Hepatic stellate cell (primary cell): ENCODE measurements around the gene SCN1A.
A peak's percentile ranks its signal among the peaks of the same experiment; 100 is the strongest.
"Not testable (repeated sequence)": the region's sequence is repeated elsewhere in the genome, so short reads cannot be mapped to it uniquely, and the experiment has no call there.

Experiments
- DNase-seq: peaks from one replicate; pipeline ENCODE4 v3.0.0; 2011; ENCODE audit warnings: low spot score

The SCN1A gene

GRCh38 chr2:166127217-166128155, at the start of gene SCN1A:
Gene SCN1A, minus strand, starts transcription at chr2:166128020. Its CDS starts 54,399 bp downstream, at chr2:166073621.
- DNase-seq = peak; percentile 5

DNA sequence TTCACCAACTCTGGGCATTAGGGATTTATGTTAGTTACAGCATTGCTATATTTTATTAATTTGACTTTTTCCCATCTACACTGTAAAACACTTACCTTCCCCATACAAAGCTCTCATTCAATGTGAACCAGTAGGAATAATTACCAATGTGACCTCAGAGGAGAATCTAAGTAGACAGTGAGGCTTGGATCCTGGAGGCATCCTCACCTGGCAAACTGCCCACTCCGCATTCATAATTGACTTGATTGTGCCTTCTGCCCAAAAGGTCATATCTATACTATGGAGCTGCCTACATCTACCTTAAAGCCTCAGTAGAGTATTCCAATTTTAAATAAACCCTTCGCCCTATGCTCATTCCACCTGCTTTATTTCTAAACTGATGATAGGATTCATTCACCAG, 45.4 kb upstream of the SCN1A start:
- no peak for DNase-seq

DNA sequence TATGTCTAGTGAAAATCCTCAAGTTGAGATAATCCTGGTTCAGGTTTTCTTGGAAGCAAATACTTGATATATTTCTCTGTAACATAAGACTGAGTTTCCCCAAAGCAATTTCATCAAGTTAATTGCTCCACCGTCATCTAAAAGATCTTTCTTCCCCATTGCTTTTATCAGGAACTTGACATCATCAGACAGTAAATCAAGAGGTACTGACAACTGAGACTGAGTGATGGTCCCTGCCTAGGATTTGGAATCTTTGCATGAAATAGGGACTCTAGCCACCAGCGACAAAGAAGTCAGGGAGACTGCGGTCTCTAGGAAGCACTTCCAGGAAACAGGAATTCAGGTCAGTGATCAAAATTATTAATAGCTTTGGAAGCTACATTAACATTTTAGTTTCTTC, 43.4 kb upstream of the SCN1A start:
- DNase-seq = no peak

DNA sequence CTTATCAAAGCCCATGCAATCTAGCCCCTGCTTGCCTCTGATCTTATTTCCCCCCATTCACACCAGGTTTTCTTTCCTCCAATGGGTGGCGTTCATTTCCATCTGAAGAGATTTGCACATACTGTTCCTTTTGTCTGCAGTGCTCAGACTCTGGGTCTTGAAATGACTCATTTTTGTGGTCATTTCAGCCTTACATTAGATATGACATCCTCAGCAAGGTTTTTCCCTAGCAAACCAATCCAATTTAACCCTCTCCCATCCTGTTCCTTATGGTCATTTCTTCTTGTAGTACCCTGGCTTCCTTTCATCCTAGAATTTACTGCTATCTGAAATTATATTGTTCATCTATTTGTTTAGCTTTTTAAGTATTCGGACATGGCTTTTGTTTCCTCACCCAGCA, 42.5 kb upstream of the SCN1A start:
- no peak for DNase-seq

- no peak for DNase-seq
These were observed 39.6 kb upstream of the SCN1A start for GRCh38 chr2:166167449-166167848.

GRCh38 chr2:166163775-166164174, 36.0 kb upstream of the SCN1A start:
- DNase-seq = no peak

DNA sequence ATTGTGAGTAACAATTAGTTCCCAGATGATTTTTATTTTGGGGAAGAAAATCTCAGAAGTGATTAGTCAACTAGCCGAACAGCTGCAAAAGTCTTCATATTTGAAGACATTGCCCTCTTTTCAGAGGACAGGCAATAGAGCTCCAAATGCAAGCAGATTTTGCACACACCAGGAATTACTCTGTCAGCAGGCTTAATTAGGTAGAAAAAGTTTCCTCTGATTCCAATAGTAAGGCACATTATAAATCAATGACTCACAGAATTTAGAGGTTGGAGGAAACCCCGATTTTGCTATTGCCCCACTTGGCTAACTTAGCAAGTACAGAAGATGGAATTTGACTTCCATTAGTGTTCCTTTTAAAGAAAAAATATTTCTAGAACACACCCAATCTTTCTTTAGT, 30.7 kb upstream of the SCN1A start:
- no peak for DNase-seq

GRCh38 chr2:166157578-166157977, 29.8 kb upstream of the SCN1A start:
- no peak for DNase-seq

- DNase-seq = no peak
These were observed 29.2 kb upstream of the SCN1A start for GRCh38 chr2:166156985-166157490.

GRCh38 chr2:166155589-166155988, 27.8 kb upstream of the SCN1A start:
- no peak for DNase-seq

- DNase-seq = no peak
These were observed 27.0 kb upstream of the SCN1A start for GRCh38 chr2:166154685-166155338.

GRCh38 chr2:166152064-166152463, 24.2 kb upstream of the SCN1A start:
- no peak for DNase-seq

DNA sequence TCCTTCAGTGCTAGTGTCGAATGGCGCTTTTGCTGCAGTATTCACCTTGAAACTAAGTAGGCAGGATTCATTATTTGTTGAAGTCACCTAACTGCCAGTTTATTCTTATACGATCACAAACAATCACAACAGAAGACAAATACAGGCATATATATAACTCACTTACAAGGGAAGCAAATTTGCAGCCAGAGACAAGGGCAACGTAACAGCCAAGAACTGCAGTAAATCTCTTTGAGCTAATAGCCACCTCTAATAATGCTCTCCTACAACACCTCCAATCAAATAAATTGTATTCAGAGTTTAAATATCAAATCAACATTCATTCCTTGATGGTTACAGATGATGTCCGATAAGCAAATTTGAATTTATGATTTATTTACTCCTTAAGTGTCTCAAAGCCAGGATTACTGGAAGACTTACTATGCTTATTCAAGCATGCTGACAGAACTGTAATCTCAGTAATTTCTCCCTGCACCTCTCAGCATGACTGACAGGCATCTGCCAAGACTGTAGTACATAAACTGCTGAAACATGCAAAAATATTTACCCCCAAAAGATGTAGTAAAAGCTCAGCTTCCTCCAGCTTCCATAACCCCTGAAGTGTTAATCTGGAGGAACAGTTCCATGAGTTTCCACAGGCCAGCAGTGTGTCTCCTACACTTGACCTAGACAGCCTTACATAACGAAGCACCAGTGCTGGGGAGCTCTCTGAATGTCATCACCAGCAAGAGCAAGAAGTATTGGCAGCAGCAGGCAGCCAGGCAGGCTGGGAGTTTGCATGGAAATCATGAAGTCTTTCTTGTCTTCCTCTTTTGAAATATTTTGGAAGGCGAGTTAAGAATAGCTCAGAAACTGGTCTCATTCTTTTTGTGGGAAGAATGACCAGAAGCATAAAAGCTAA, 20.9 kb upstream of the SCN1A start:
- no peak for DNase-seq

- no peak for DNase-seq
These were observed 20.1 kb upstream of the SCN1A start for GRCh38 chr2:166147883-166148282.

- no peak for DNase-seq
These were observed 16.3 kb upstream of the SCN1A start for GRCh38 chr2:166144071-166144470.

GRCh38 chr2:166140932-166141331, 13.1 kb upstream of the SCN1A start:
- DNase-seq = no peak

- DNase-seq = no peak
These were observed 12.7 kb upstream of the SCN1A start for GRCh38 chr2:166140475-166140874.

DNA sequence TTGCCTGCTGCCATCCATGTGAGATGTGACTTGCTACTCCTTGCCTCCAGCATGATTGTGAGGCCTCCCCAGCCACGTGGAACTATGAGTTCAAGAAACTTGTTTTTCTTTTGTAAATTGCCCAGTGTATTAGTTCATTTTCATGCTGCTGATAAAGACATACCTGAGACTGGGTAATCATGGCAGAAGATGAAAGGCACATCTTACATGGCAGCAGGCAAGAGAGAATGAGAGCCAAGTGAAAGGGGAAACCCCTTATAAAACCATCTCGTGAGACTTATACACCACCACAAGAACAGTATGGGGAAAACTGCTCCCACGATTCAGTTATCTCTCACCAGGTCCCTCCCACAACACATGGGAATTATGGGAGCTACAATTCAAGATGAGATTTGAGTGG, 11.7 kb upstream of the SCN1A start:
- not testable (repeated sequence) for DNase-seq

DNA sequence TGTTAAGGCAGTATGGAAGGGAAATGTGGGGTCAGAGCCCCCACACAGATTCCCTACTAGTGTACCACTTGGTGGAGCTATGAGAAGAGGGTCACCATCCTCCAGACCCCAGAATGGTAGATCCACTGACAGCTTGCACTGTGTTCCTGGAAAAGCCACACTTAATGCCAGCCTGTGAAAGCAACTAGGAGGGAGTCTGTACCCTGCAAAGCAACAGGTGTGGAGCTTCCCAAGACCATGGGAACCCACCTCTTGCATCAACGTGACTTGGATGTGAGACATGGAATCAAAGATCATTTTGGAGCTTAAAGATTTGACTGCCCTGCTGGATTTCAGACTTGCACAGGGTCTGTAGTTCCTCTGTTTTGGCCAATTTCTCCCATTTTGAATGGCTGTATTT, 10.8 kb upstream of the SCN1A start:
- no peak for DNase-seq

- no peak for DNase-seq
These were observed 10.3 kb upstream of the SCN1A start for GRCh38 chr2:166138144-166138543.

DNA sequence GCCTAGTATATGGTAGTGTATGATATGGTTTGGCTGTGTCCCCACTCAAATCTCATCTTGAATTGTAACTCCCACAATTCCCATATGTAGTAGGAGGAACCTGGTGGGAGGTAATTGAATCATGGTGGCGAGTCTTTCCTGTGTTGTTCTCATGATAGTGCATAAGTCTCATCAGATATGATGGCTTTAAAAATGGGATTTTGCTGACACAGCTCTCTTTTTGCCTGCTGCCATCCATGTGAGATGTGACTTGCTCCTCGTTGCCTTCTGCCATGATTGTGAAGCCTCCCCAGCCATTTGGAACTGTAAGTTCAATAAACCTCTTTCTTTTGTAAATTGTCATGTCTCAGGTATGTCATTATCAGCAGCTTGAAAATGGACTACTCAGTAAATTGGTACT, 9.5 kb upstream of the SCN1A start:
- DNase-seq = no peak

DNA sequence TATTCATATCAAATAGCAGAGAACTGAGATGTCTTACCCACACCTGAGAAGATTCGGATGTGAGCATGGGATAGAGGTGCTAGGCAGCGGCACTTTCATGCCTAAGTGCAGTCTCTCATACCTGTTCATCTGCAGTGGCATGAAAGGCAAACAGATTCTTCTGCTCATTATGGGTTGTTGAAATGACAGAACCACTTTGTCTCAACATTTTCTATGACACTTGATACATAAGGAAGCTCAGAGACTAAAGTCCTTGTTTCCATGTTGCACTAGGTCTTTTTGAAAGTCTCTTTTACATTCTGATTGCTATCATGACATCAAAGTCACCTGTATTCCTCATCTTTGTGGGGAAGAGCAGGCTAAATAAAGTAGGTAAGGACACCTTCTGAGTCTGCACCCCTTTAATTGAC, 8.0 kb upstream of the SCN1A start:
- no peak for DNase-seq
